Raji (cell line): Measurements from ENCODE around the gene MUSTN1.

Experiments used
- POLR2A ChIP-seq: IDR thresholded peaks from 2 replicates; pipeline ENCODE4 v1.6.1; 2011; ENCODE audit warnings: low read depth, low read length, control low read depth; ENCODE audit not compliant: insufficient read depth

The MUSTN1 gene

DNA sequence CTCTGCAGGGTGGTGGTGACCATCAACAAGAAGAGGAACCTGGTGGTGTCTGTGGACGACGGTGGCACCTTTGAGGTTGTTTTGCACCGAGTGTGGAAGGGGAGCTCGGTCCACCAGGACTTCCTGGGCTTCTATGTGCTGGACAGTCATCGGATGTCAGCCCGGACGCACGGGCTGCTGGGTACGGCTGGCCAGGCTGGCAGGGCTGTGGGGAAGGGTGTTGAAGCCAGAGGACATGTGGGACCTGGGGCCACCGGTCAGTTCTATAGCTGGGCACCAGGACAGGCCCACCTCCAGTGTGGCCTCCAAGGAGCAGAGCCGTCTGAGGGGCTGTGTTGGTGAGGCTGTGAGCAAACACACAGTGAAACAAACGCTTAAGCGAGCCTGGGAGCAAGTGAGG is 44.1 kb downstream of the MUSTN1 start:
- TF ChIP-seq POLR2A: no peak

DNA sequence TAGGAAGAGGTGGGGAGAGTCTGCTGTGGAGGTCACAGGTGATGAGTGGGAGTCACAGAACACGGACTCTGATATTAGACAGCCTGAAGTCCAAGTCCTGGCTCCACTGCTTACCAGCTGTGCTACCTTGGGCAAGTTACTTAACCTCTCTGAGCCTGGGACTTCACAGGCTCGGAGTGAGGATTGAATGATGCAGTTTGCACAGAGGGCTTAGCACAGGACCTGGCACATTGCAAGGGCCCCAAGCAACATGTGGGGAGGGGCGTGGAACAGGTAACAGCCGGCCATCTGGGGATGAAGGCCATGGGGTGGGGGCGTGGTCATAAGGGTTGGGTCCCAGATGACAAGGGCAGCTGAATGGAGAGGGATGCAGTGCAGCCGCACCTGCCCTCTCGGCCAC is 44.5 kb downstream of the MUSTN1 start:
- TF ChIP-seq POLR2A: no peak

DNA sequence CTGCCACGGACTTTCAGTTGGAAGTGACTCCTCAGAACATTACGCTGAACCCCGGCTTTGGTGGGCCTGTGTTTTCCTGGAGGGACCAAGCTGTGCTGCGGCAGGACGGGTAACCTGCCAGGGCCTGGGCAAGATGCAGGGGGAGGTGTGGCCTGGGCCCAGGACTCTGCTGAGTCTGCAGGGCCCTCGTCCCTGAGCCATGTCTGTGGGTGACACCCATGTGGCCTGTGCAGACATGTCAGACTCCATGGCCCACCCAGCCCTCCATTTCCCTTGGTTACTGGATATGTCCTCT is 45.1 kb downstream of the MUSTN1 start:
- TF ChIP-seq POLR2A: no peak

DNA sequence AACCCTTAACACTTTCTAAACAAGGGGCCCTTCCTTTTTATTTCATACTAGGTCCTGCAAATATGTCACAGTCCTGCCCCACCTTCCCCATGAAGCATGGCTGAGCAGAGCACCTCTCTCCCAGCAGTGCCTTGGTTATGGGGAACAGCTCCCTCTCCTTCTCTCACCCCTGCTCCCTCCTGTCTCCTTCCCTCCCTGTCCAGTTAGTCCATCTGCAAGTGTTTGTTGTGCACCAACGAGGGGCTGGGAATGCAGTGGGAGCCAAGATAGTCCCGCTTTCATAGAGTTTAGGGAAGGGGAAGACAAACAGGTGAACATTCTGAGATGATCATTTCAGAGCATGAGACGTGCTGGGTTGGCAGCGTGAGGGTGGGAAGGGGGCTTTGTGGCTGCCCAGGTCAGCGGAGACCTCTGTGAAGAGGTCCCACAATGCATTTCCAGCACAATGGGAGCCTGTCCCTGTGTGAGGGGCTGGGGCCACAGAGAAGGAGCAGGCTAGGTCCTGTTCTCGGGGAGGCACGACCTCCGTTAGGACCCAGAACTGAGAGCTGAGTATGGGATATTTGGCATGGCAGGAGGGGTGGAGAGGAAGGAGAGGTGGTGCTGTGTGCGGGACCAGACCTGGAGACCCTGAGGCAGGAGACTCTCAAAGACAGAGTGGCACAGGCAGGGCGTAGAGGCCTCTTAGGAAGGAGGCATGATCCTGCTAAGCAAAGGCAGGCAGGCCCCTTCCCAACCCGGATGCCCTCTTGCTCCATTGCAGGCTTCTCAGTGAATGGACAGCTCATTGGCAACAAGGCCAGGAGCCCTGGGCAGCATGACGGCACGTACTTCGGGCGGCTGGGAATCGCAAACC is 45.7 kb downstream of the MUSTN1 start:
- TF ChIP-seq POLR2A: no peak

DNA sequence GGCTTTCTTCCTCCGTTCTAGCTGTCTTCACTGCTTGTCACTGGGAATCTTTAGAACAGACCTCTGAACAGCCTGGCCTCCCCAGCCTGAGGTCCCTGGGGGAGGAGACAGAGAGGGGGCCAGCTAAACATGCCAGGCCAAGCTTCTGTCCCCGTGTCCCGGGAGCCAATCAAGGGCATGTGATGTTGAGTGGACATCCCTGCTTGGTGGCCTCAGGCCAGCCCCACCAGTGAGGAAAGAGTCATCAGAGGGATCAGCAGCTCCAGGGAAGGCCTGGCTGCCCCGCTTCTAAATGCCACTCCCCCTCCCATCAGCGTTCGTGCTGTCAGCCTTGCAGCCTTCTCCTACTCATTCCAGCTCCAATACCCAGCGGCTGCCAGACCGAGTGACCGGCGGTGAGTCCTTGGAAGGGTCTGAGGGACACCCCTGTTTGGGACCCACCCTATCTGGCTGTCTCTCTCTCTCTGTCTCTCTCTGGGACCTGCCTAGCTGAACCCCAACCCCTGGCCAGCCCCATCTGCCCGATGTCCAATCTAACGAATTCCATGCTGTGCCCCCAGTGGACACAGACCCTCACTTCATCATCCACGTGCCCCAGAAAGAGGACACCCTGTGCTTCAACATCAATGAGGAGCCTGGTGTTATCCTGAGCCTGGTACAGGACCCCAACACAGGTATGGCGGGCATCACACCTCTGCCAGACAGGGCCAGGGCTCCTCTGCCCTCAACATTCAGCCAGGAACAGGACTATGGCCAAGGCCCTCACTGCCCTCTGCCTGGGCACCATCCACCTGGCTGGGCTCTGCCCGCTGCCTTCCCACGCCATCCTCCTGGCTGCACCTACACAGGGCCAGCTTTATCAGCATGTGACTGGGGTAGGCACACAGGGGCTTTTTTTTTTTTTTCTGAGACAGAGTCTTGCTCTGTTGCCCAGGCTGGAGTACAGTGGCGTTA is 46.9 kb downstream of the MUSTN1 start:
- no peak for TF ChIP-seq POLR2A

DNA sequence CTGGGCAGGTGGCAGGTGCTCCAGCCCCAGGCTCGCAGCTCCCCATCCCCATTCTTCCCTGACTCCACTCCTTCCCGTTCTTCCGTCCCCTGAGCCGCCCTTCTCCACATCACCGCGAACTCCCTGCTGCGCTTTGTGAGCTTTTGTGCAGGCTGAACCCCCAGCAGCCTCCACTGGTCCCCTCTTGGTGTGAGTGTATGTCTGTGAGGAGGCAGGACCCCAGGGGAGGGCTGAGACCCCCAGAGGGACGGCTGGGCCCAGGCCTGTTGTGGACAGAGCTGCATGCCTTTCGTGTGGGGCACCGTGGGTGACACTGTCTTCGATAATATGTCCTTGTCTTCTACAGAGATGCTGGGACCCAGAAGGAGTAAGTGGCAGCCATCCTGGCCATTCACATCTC is 47.6 kb downstream of the MUSTN1 start:
- TF ChIP-seq POLR2A: no peak

DNA sequence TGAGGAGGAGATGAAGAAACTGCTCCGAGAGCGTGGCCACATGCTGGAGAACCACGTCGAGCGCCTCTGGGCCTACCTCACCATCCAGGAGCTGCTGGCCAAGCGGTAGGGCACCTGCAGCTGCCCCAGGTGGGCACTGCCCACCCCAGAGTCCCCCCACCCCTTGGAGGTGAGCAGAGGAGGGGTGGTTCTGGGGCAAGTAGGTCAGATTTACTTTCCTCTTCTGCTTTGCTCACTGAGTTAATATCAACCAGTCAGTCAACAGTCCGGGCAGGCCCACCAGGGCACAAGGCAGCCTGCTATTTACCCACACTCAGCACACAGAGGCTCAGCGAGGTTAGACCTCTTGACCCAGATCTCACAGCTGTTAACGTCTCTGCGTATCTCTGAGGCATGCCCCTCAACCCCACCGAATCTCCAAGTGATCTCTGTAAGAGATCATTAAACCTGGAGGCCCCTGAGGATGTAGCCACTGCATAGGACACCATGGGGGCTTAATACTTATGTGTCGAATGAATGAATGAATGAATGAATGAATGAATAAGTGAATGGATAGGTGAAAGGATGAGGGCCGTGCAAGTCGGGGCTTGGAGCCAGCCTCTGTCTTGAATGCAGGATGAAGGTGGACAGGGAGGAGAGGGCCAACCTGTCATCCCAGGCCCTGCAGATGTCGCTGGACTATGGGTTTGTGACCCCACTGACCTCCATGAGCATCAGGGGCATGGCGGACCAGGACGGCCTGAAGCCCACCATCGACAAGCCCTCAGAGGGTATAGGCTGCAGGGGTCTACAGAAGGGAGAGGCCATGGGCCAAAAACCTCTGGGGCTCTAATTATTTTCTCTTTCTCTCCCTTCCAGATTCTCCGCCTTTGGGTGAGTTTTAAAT is 48.2 kb downstream of the MUSTN1 start:
- TF ChIP-seq POLR2A: no peak

DNA sequence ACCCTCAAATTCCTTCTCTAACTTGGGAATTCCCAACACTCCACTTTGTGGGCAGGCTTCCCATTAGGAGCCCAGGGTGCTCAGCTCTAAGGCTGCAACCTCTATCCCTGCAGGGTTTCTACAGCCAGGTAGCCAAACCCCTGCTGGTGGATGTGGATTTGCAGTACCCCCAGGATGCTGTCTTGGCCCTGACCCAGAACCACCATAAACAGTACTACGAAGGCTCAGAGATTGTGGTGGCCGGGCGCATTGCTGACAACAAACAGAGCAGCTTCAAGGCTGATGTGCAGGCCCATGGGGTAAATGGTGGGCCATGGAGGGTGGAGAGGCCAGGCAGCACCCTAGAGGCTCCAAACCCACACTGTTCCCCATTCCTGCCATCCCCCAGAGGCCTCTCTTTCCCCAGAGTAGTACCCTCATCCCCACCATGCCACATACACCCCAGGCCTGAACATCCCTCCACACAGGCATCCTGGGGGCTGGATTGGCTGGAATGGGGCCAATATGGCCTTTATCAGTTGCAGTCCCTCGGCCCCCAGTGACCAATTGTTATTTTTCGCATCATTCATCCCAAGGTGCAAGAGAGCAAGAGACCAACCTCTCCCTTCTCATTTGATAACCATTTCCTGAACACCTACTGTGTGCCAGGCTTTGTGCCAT is 49.8 kb downstream of the MUSTN1 start:
- TF ChIP-seq POLR2A: no peak

DNA sequence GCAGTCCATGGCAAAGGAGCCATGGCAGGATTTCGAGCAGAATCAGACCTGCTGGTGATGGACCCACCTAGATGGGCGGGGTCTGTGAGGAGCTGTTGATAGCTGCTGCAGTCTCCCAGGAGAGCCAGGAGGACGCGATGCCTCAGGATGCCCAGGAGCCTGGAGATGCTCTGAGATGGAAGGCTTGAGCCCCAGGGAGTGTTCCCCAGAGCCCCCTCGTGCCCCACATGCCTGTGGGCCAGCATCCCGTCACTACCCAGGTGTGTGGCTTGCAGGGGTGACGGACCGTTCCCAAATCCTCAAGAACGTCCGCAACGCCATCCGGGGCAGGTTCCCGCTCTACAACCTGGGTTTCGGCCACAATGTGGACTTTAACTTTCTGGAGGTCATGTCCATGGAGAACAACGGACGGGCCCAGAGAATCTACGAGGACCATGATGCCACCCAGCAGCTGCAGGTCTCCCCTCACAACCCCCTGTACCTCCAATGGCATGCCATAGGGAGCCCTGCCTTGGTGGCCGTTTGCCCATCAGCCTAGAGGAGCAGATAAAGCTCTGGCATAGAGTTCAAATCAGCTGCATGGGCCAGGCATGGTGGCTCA is 50.7 kb downstream of the MUSTN1 start:
- TF ChIP-seq POLR2A: no peak

DNA sequence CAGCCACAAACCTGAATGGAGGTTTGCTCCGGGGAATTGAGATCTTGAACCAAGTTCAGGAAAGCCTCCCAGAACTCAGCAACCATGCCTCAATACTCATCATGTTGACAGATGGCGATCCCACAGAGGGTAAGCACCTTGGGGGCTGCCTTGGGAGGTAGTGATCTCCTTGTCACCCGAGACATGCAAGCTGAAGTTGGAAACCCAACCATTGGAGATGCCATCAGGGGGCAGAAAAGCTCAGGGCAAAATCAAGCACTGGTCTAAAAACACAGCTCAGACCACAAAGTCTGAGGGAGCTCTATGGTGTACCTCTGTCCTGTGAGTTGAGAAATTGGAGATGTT is 51.6 kb downstream of the MUSTN1 start:
- no peak for TF ChIP-seq POLR2A
